Stimulated activated CD8-positive, alpha-beta memory T cell treated with anti-CD3 and anti-CD28 coated beads, Interleukin-7, amount 100 ng/mL, for 1 hour (primary cell): ENCODE results near the gene CNTNAP3B.
"Not testable (repeated sequence)": the region's sequence is repeated elsewhere in the genome, so short reads cannot be mapped to it uniquely, and the experiment has no call there.

Source experiments
- DNase-seq, 2 donors: peaks; one replicate each; pipeline ENCODE4 v3.0.0-alpha.2; 2020; ENCODE audit warnings: low read depth in 2 of 2

Gene CNTNAP3B

GRCh38 chr9:42129073-42129729 lies at the start of gene CNTNAP3B:
CNTNAP3B (minus strand) TSS chr9:42129426; CDS start chr9:42129094, 332 bp downstream.
- not testable (repeated sequence) for DNase-seq

DNA sequence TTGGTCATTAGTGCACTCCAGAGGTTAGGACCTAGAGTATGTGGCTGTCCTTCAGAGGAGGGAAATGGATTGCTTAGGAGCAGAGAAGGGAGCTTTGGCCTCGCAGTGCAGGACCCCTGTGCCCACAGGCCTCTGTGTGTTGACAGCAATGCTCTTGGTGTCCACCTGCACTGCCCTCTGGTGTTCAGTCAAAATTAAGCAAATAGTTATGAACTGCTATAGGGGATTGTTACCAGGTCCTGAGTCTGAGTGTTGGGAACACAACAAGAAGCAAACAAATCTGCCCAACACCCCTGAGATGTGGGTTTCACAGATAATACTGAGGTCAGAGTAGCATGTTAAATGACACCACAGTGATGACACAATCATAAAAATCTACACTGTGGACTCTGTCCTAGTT lies 31.1 kb upstream of the CNTNAP3B start:
- not testable (repeated sequence) for DNase-seq

GRCh38 chr9:42127056-42127841 lies 2.0 kb downstream of the CNTNAP3B start:
- DNase-seq = not testable (repeated sequence)

- not testable (repeated sequence) for DNase-seq
Measured at GRCh38 chr9:42121007-42121406, 8.2 kb downstream of the CNTNAP3B start.

GRCh38 chr9:42095929-42096328 lies 33.3 kb downstream of the CNTNAP3B start:
- not testable (repeated sequence) for DNase-seq

DNA sequence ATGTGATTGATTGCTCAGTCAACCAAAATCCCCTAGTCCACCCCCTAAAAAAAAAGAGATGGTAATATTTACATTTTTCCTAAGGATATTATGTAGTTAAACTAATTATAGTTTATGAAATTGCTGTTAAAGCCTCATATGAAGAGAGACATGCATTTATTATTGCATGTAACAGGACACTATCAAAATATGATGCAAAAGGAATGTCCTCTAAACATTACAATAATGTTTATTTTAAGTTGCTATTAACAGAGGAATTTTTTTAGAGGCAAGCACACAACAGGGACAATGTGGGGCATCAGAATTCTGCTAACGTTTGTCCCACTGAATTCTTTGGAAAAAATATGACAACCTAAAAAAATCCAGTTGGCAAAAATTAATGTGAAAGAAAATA lies 44.7 kb downstream of the CNTNAP3B start:
- not testable (repeated sequence) for DNase-seq

GRCh38 chr9:42083877-42084558 lies 45.2 kb downstream of the CNTNAP3B start:
- not testable (repeated sequence) for DNase-seq

DNA sequence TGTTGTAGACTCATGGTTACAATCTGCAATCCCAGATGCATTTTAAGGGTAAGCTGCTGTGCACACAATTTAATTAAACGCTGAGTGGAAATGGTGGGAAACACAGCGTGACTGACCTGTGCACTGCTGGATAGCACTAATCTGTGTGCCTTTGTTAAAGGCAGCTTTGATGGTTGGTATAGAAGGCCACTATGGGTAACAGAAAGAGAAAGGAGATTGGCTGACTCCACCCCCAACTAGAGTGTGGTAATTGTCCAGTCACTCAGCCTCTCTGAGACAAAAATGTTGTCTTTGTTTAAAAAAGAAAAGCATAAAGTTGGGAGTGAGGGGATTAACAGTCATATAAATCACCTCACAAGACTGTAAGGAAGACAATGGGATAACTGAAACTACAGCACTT lies 48.9 kb downstream of the CNTNAP3B start:
- DNase-seq = not testable (repeated sequence)

DNA sequence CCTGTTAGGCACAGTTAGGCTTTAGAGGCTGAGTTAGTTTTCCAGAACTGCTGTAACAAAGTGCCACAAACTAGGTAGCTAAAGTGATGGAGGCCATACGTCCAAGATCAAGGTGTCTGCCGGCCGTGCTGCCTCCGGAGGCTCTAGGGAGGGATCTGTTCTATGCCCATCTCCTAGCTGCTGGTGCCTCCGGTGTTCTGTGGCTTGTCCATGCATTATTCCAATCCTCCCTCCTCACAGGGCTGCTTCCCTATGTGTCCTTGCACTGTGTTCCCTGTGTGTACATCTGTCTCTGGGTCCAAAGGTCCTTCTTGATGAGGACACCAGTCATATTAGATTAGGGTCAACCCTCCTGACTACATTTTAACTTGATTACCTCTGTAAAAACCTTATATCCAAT lies 54.4 kb downstream of the CNTNAP3B start:
- not testable (repeated sequence) for DNase-seq

DNA sequence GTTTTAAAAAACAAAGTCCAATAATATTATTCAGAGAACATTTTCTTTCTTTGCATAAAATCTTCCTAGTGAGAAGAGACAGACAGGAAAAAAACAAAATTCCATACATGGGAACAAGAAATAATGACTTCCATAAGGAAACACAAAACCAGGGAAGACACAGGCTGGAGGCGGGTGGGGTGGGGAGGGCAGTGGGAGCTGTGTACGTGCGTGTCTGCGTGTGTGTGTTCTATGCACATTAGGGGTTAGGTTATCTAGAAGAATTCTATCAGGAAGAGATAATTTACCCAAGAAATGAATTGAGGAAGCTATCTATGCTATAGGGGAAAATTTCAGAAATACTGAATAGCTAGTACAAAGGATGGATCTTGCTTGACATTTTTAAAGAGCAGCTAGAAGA lies 58.2 kb downstream of the CNTNAP3B start:
- not testable (repeated sequence) for DNase-seq

DNA sequence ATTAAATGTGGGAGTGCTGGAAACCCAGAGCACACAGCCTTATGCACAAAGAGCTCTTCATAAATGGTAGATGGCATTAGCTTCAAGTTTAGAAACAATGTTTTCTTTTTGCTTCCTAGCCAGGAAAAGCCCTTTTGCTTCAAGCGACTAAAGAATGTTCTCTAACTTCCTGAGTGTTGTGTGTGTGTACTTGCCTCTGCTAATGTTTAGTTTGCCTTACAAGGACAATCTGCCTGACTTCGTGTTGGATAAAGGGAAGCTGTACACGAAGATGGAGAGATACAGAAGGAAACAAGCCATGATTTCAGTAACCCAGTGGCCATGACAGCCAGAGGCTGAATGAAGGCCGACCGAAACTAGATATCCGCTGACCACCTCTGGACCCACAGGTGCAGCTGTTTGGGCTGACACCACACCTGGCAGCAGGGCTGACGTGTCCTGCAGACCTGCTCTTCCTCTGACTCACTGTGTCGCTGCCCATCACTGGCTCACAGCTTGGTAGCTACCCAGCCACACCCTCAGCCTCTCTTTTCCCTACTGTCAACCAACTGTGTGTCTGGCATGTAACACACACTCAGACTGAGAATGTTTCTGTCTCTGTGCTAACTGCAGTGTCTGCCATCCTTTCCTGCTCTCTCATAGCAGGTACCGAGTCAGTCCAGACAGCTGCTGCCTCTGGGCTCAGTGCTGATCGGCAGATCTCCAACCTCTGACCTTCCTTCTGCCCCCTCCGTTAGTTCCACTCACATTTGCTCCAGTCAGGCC lies 59.0 kb downstream of the CNTNAP3B start:
- DNase-seq = not testable (repeated sequence)

DNA sequence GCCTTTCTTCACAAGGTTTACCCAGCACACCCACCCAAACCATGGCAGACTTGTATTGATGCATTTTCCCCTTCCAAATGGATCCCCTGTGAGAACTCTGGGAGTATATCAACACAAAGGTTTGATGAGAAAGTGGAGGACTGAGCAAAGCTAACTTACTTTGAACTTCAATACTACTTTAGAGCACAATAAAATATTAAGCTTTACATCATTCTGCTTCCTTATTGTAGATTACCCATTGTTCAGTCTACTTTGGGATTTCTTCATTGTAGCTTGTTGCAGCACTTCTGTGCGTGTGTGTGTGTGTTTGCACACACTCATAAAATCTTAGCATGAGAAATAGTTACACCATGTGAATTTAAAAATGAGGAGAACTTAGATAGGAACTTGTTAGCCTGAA lies 75.4 kb downstream of the CNTNAP3B start:
- DNase-seq = not testable (repeated sequence)

- DNase-seq = not testable (repeated sequence)
Measured at GRCh38 chr9:42050701-42051100, 78.5 kb downstream of the CNTNAP3B start.

GRCh38 chr9:42044422-42045010 lies 84.7 kb downstream of the CNTNAP3B start:
- not testable (repeated sequence) for DNase-seq

DNA sequence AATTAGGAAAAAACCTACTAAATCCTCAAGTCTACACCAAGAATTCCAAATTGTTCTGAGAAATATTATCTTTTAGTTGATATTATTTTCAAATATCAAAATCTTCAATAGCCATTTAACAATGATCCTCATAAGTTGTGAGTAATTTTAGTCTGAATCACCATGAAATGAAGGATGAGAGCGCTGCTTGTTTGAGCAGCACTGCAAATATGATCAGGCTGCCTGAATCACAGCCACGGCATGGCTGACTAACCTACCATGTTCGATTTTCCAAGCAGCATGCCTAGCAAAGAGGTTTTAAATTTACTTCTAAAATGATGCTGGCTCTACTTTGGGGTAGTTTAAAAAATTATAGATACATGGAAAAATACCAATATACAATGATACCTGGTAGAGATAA lies 95.7 kb downstream of the CNTNAP3B start:
- not testable (repeated sequence) for DNase-seq

DNA sequence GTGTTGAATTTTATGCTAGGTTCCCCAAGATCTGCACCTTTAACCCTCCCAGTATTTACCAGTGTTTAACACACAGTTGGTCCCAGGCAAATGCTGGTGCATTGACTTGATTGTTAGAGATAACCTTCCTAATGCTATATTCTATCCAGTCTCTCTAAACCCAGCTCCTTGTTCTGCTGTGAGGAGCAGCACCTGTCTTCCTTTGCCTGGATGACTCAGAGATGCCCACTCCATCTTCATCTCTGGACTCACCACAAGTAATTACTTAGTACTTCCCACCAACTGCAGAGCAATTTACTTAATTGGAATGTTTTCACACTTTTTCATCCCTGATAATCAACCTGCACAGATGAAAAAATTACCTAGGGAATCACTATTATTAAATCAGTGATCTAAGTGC lies 108.6 kb downstream of the CNTNAP3B start:
- DNase-seq = not testable (repeated sequence)

GRCh38 chr9:42018220-42018922 lies 110.9 kb downstream of the CNTNAP3B start:
- DNase-seq = not testable (repeated sequence)

DNA sequence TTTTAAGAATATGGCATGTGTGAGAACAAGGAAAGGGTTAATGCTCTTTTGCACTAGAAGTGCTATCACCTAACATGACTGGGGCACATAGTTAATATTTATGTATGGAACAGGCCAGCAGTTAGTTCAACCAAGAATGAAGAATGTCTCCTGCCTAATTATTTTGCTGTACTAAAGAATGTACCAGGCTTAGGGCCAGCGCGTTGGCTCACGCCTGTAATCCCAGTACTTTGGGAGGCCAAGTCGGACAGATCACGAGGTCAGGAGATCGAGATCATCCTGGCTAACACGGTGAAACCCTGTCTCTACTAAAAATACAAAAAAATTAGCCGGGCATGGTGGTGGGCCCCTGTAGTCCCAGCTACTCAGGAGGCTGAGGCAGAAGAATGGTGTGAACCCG lies 114.9 kb downstream of the CNTNAP3B start:
- not testable (repeated sequence) for DNase-seq

DNA sequence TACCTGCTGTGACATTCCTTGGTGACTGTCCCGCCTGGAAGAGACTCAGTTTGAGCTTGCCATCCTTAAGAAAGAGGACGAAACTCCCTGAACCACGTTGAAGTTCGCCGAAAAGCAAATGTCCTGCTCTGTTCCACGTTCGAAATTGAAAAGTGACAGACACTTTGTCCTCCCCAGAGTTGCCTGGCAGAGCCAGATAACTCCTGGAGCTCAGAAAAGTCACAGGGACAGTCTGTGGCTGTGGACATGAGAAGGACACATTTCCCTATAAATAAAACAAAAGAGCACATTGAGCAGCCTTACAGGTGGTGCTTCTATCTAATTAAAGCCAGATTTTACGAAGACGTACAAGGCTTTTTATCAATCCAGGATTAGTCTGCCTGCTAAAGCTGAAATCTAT lies 137.6 kb downstream of the CNTNAP3B start:
- not testable (repeated sequence) for DNase-seq

DNA sequence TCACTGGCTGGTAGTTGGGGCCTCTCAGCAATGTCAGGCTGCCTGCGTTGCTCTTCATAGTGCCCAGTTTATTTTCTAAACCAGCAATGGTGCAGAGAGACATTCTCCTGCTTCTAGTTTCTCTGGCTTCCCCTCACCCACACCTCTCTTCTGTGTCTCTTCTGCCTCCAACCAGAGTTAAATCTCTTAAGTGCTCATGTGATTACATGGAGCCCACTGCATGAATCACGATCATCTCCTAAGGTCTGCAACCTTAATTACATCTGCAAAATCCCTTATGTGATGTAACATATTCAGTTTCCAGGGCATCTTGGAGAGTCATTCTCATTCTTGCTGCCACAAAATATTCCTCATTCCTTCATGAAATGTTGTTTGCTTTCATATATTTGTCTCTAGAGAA lies 149.0 kb downstream of the CNTNAP3B start:
- not testable (repeated sequence) for DNase-seq
